ENCODE results near the gene PYGB.

The PYGB gene

DNA sequence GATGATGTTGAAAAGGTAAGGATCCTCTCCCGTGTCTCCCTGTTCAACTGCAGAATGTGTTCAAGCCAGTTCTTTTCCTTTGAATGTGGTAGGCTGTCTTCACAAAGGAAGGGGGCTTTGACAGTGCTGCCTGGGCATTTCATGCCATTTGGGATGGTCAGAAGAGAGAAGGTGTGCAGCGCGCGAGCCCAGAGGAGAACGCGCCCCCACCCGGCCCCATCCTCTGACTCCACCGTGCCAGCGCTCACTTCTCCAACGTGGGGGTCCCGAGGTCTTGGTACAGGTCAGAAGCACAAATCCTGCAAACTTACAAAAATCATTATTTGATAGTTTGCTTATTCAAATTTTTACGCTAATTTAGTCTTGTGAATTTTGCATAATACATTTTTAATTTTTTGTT, 38.0 kb upstream of the PYGB start:
- Mint-ChIP-seq H3K27ac (no peak overlapping the region), H3K27me3 (no peaks in the 10 kb centered on the region), H3K4me3 (no peak overlapping the region), H3K9me3 (no peaks in the 10 kb centered on the region), H3K36me3 (peaks cover 39 to 40% of the 10 kb centered on the region in 2 donors), H3K4me1 (peaks cover 7 to 12% of the 10 kb centered on the region in 2 donors)
- ATAC-seq (replicated peaks): no peak
- DNase-seq: no peak

DNA sequence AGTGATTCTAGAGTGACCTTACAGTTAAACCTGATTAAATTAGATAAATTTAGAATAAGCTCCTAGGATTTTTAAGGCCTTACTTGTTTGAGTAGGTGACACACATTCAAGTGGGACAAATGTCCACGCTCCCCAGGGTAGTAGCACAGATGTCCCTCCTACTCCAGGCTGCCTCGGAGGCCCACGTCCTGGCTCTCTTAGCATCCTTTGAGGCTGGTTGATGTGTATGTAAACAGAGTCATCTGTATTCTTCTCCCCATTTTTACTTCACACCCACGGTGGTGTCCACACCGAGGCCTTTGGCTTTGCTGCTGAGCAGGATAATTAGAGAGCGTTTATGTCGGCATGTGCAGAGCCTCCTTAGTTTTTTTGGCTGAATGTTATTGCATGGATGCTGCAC, 36.6 kb upstream of the PYGB start:
- peaks cover 3 to 6% of the 10 kb centered on the region in 2 donors for H3K4me1 Mint-ChIP-seq
- no peak overlapping the region for H3K27ac Mint-ChIP-seq
- H3K27me3 Mint-ChIP-seq: no peaks in the 10 kb centered on the region
- no peaks in the 10 kb centered on the region for H3K9me3 Mint-ChIP-seq
- H3K36me3 Mint-ChIP-seq: peaks cover 46 to 49% of the 10 kb centered on the region in 2 donors
- no peak overlapping the region for H3K4me3 Mint-ChIP-seq
- ATAC-seq (replicated peaks) (no peak), DNase-seq (no peak)

DNA sequence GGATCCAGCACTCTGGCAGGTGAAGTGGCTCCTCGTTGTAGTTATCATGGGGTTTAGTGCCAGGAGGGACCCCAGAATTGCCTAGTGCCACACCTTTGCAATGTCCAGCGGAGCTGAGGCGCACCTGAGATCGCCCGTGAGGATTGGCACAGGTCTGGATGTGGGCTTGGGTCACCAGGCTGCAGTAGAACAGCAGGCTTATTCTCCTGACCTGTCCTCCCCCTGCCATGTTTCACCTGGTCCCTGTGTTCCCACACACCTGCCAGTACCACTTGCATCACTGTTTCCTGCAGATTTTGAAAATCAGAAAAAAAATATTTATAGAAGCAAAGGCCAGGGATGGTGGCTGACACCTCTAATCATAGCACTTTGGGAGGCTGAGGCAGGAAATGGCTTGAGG, 35.6 kb upstream of the PYGB start:
- H3K36me3 Mint-ChIP-seq: peaks cover 47 to 52% of the 10 kb centered on the region in 2 donors
- no peak overlapping the region for H3K4me3 Mint-ChIP-seq
- no peaks in the 10 kb centered on the region for H3K9me3 Mint-ChIP-seq
- no peak overlapping the region for H3K27ac Mint-ChIP-seq
- no peak for ATAC-seq (replicated peaks)
- peaks cover 3 to 6% of the 10 kb centered on the region in 2 donors for H3K4me1 Mint-ChIP-seq
- no peak for DNase-seq
- no peaks in the 10 kb centered on the region for H3K27me3 Mint-ChIP-seq

DNA sequence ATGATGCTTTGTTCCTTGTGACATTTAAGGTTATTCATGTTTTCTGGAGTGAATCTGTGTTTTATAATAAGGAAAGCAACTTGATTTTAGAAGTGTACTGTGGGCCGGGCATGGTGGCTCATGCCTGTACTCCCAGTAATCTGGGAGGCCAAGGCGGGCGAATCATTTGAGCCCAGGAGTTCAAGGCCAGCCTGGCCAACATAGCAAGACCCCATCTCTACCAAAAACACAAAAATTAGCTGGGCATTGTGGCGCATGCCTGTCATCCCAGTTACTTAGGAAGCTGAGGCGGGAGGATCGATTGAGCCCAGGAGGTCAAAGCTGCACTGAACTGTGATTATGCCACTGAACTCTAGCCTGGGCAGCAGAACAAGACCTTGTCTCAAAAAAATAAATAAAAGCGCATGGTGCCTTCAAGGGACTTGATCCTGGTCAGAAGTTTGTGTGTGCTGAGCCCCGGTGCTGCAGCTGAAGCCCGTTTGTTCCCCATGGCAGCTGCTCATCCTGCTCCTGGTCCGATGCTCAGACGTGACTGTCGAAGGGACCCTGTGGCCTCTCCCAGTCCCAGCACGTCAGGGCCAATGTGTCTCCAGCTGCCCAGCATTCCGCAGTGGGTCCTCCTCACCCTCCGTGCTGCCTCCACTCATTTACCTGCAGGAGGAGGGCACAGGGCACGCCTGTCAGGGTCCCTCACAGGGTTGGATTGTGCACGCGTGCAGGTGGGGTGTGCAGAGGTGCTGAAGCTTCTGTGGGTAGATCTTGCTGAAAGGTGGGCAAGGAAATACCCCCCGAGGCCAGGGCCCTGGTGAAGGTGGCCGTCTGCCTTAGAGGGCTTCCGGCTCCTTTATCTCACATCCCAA, 34.1 kb upstream of the PYGB start:
- no peak for DNase-seq
- H3K36me3 Mint-ChIP-seq: peaks cover 57 to 62% of the 10 kb centered on the region in 2 donors

DNA sequence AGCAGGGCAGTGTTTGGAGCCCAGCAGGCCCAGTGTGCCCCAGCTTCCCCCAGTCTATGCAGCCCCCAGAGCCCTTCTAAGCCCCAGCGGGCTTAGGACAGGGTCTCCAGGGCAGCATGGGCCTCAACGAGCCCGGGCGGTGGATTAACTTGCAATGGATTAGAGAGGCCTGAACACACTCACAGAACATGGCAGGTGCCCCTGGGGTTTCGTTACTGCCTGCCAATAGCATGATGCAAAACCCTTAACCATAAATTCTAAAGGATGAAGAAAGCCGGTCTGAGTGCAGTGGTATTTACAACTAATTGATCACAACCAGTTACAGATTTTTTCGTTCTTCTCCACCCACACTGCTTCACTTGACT, 33.5 kb upstream of the PYGB start:
- Mint-ChIP-seq H3K9me3 (no peaks in the 10 kb centered on the region), H3K36me3 (peaks cover 62 to 68% of the 10 kb centered on the region in 2 donors), H3K27ac (no peak overlapping the region), H3K4me3 (no peak overlapping the region), H3K4me1 (no peaks in the 10 kb centered on the region), H3K27me3 (no peaks in the 10 kb centered on the region)
- DNase-seq (no peak), ATAC-seq (replicated peaks) (no peak)

More for the DNA sequence above, 34.1 kb upstream of the PYGB start:
- no peak for ATAC-seq (replicated peaks)
- Mint-ChIP-seq H3K27me3 (no peaks in the 10 kb centered on the region), H3K4me3 (no peak overlapping the region), H3K9me3 (no peaks in the 10 kb centered on the region), H3K27ac (no peak overlapping the region), H3K4me1 (no peaks in the 10 kb centered on the region)

DNA sequence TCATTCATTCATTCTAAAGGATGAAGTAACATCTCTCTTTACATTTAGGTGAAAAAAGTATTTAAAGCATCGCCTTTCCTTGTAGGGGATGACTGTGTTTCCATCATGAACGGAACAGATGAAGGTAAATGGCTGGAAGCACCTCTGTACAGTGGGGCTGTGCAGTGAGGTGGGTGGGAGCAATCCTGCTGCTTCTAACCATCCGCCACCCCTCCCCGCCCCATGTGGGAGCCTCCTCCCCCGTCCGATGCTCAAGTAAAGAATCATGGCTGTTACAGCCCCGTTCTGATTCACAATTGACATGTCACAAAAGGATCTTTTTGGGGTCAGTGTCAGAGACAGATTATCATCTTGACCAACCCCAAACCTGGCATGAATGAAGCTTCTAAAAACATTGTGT, 33.1 kb upstream of the PYGB start:
- Mint-ChIP-seq H3K27ac (no peak overlapping the region), H3K27me3 (no peaks in the 10 kb centered on the region), H3K4me3 (no peak overlapping the region), H3K4me1 (no peaks in the 10 kb centered on the region), H3K36me3 (peaks cover 59 to 69% of the 10 kb centered on the region in 2 donors), H3K9me3 (no peaks in the 10 kb centered on the region)
- ATAC-seq (replicated peaks): no peak
- DNase-seq: no peak

DNA sequence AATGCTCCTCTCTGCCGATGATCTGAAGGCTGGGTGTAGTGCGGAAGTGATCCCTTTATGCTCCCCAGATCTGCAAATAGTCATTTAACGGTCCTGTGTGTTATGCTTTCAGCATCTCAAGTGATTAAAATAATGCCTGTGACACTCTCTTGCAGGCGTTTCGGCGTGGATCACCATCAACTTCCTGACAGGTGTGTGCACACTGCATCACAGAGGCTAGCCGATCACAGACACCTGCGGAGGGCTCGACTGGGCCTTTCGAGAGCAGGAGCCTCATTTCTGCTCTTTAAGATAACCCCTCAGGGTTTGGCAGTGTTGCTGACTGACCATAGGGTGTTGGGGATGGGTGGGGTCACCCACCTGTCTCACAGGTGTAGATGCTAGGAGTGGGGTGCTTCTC, 32.4 kb upstream of the PYGB start:
- no peak for ATAC-seq (replicated peaks)
- no peaks in the 10 kb centered on the region for H3K27me3 Mint-ChIP-seq

DNA sequence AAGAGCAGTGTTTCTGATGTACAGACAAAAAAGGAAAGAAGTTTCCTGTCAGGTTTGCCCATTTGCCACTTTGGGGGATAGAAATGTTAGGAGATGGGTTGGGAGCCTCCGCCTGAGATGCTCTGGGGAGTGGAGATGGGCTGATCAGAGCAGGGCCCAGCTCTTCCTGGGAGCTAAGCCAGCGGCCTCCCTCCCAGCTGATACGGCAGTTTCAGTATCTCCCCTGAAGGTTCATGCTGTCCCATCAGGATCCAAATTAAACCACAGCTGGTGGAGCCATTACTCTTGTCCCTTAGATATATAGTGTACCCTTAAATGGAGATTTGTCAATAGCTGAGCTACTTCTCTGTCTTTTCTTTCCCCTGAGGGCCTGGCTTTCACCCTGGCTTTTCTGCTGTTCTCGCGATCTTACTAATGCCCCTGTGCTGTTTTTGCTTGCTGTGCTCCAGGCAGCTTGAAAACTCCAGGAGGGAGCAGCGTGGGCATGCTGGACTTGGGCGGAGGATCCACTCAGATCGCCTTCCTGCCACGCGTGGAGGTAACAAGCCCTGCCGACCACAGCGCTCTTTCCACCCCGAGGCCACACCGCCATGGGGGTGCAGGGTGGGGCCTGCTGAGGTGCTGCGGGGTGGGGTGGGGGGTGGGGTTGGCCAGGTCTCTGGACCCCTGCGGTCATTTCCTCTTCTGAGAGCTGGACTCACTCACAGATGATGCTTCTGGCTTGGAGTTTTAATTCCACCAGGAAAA, 31.5 kb upstream of the PYGB start:
- Mint-ChIP-seq H3K36me3 (peaks cover 61 to 71% of the 10 kb centered on the region in 2 donors), H3K27ac (no peak overlapping the region), H3K4me3 (no peak overlapping the region), H3K4me1 (no peaks in the 10 kb centered on the region), H3K27me3 (no peaks in the 10 kb centered on the region), H3K9me3 (no peaks in the 10 kb centered on the region)
- no peak for DNase-seq
- no peak for ATAC-seq (replicated peaks)

More for the DNA sequence above, 32.4 kb upstream of the PYGB start:
- no peak for DNase-seq
- no peak overlapping the region for H3K4me3 Mint-ChIP-seq
- no peaks in the 10 kb centered on the region for H3K9me3 Mint-ChIP-seq
- H3K36me3 Mint-ChIP-seq: peaks cover 58 to 68% of the 10 kb centered on the region in 2 donors
- no peak overlapping the region for H3K27ac Mint-ChIP-seq
- no peaks in the 10 kb centered on the region for H3K4me1 Mint-ChIP-seq

DNA sequence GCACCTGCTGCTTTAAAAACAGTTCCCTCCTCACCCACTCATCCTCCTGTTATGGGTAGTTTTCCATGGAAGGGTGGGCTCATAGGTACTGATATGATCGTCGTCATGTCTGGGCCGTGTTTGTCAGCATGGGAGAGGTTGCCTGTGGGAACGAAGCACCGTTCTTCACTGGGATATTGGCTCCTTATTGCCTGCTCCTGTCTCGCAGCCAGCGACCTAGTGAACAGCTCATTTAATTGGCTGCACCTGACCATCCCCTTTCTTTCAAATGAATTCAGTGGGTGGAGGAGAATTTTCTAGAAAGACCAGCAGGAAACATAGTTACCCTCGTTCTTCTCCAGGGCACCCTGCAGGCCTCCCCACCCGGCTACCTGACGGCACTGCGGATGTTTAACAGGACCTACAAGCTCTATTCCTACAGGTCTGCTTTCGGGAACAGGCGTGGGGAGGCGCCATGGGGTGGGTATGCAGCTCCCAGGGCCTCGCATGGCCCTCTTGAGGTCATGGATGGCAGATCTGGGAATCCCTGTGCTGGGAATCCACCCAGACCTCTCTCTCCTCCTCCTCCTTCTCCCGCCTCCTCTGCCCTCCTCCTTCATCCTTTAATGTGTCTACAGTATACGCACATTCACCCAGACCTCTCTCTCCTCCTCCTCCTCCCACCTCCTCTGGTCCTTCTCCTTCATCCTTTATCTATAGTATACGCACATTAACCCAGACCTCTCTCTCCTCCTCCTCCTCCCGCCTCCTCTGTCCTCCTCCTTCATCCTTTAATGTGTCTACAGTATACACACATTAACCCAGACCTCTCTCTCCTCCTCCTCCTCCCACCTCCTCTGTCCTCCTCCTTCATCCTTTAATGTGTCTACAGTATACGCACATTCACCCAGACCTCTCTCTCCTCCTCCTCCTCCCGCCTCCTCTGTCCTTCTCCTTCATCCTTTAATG, 30.4 kb upstream of the PYGB start:
- Mint-ChIP-seq H3K4me1 (no peaks in the 10 kb centered on the region), H3K27ac (no peak overlapping the region), H3K4me3 (no peak overlapping the region), H3K9me3 (no peaks in the 10 kb centered on the region), H3K27me3 (no peaks in the 10 kb centered on the region), H3K36me3 (peaks cover 59 to 68% of the 10 kb centered on the region in 2 donors)
- no peak for ATAC-seq (replicated peaks)
- no peak for DNase-seq

DNA sequence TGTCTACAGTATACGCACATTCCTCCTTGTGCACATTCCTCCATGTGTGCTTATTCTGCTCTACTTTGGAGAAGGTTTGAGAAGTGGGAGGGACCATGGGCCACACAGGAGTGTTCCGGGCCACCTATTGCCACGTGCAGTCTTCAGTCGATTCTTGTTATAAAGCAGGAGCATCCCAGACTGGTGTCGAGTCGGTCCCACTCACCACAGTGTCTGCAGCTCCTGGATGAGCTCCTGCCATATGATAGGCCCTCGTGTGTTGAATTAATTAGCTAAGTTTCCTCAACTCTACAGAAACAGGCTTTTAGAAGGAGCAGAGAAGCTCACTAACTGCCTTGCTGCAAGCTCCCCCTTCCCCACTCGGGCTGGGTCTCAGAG, 29.8 kb upstream of the PYGB start:
- no peaks in the 10 kb centered on the region for H3K9me3 Mint-ChIP-seq
- DNase-seq: no peak
- H3K4me1 Mint-ChIP-seq: peaks cover 0 to under 1% of the 10 kb centered on the region in 2 donors
- no peak overlapping the region for H3K4me3 Mint-ChIP-seq
- peak overlapping the region; percentile 7 for H3K27ac Mint-ChIP-seq
- no peak for ATAC-seq (replicated peaks)
- H3K27me3 Mint-ChIP-seq: no peaks in the 10 kb centered on the region
- H3K36me3 Mint-ChIP-seq: peaks cover 58 to 67% of the 10 kb centered on the region in 2 donors

DNA sequence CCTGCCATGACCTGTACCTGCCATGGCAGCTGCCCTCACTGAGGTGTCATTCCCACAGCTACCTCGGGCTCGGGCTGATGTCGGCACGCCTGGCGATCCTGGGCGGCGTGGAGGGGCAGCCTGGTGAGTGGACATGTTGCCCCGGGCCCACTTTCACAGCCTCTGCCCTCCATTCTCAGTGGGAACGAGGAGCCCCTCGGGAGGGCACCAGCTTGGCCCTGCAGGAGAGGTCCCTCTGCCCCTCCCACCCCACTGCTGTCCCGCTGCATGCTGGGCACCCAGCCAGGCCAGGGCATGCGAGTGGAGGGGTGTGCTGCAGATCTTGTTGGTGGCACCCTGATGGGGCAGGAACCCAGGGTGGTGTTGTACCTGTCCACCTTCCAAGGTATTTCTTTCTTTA, 29.4 kb upstream of the PYGB start:
- no peak overlapping the region for H3K4me3 Mint-ChIP-seq
- H3K27me3 Mint-ChIP-seq: no peaks in the 10 kb centered on the region
- peaks cover 0 to 2% of the 10 kb centered on the region in 2 donors for H3K4me1 Mint-ChIP-seq
- no peak for ATAC-seq (replicated peaks)
- H3K27ac Mint-ChIP-seq: no peak overlapping the region
- H3K36me3 Mint-ChIP-seq: peaks cover 54 to 63% of the 10 kb centered on the region in 2 donors
- H3K9me3 Mint-ChIP-seq: no peaks in the 10 kb centered on the region
- DNase-seq: no peak

DNA sequence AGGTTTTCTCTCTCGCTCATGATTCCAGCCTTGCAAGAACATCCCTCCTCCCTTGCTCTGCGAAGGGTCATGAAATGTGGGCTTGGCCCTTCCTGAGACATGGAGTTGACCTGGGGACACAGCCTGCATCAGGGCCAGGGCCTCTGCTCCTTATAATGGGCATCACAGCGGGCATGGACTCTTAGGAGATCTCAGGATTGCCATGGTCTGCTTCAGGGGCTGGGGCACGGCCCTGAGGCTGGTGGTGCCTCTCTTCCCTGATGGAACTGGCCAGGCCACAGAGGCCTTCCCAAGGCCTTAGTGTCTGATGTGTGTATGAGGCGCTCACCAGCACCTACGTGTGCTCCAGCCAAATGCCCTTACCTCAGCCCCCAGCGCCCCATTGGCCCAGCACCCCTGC, 28.5 kb upstream of the PYGB start:
- Mint-ChIP-seq H3K4me3 (no peak overlapping the region), H3K27ac (no peak overlapping the region), H3K36me3 (peaks cover 47 to 58% of the 10 kb centered on the region in 2 donors), H3K9me3 (no peaks in the 10 kb centered on the region), H3K27me3 (no peaks in the 10 kb centered on the region), H3K4me1 (peaks cover 0 to 2% of the 10 kb centered on the region in 2 donors)
- no peak for DNase-seq
- ATAC-seq (replicated peaks): no peak

DNA sequence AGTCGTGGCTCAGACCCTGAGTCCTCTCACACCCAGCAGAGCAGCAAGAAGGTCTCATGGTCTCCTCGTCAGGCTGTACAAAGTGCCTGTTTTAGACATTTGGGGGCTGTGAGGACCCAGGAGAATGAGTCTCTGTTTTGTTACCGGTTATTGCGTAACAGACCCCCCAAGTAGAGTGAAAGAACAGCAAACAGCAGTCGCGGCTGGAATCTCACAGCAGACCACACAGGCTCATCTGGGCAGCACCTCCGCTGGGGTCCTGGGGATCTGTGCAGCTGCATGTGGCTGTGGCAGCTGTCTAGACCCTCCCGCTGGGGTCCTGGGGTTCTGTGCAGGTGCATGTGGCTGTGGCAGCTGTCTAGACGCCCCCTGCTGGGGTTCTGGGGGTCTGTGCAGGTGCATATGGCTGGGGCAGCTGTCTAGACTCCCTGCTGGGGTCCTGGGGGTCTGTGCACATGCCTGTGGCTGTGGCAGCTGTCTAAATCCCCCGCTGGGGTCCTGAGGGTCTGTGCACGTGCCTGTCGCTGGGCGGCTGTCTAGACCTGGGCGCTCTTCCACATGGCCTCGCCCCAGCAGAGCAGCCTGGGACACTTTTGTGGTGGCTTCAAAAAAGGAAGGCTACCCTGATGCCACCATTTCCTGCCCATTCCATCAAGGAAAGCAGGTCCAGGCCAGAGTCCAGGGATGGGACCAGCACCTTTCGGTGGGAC, 27.7 kb upstream of the PYGB start:
- H3K27ac Mint-ChIP-seq: no peak overlapping the region
- ATAC-seq (replicated peaks): peak; percentile 42 to 58
- no peak for DNase-seq
- no peaks in the 10 kb centered on the region for H3K9me3 Mint-ChIP-seq
- peaks cover 0 to 2% of the 10 kb centered on the region in 2 donors for H3K4me1 Mint-ChIP-seq
- peaks cover 48 to 56% of the 10 kb centered on the region in 2 donors for H3K36me3 Mint-ChIP-seq
- H3K4me3 Mint-ChIP-seq: no peak overlapping the region
- no peaks in the 10 kb centered on the region for H3K27me3 Mint-ChIP-seq
